ENCODE results near the gene PPP2CA. TPM values are rescaled to one million over a fixed set of nuclear protein-coding genes. Genes with fewer than 3 reads are reported as not detected.

PPP2CA gene
- total RNA-seq (2014; rRNA removed; shearing (Covaris generic)) (184 and 193 TPM in 2 replicates), polyA plus RNA-seq (2016; fragmentation: Nextera tagmentation; extraction: Ambion mirVana) (223 and 249 TPM in 2 replicates)

- peak; percentile 99 for DNase-seq
- H3K36me3 ChIP-seq (ENCODE audit: low read depth): no peaks in the 10 kb centered on the region
- WGBS, 2 experiments (ENCODE audit: low coverage in 1 of 2, low lambda C conversion rate in 2 of 2, missing lambda C conversion rate in 2 of 2): 1% methylated on average over 47 to 59 of the region's 73 CpGs
- H3K27ac ChIP-seq: peak within 1 kb of the TSS; percentile 98
- peak within 1 kb of the TSS; percentile 96 for H3K4me3 ChIP-seq
- H4K20me1 ChIP-seq (ENCODE audit: insufficient read depth): peaks cover 28% of the 10 kb centered on the region
- peaks cover 30% of the 10 kb centered on the region for H3K4me1 ChIP-seq (ENCODE audit: insufficient read depth)
- H3K9me2 ChIP-seq (ENCODE audit: insufficient read depth): no peaks in the 10 kb centered on the region
- H3K4me2 ChIP-seq (ENCODE audit: unreplicated experiment): peak within 1 kb of the TSS; percentile 94
- H3F3A ChIP-seq (ENCODE audit: insufficient read depth): peaks cover 21% of the 10 kb centered on the region
- no peaks in the 10 kb centered on the region for H3K27me3 ChIP-seq (replicated peaks; ENCODE audit: insufficient read depth)
- TF ChIP-seq EZH2 (IDR thresholded peaks at IDR 0.05; ENCODE audit: insufficient read depth, poor library complexity, severe bottlenecking) (no peak), EZH2phosphoT487 (IDR thresholded peaks at IDR 0.05; ENCODE audit: insufficient read depth, low read depth) (no peak)
- H2AFZ ChIP-seq: peak within 1 kb of the TSS; percentile 98
- peaks cover 63% of the 10 kb centered on the region for H3K79me2 ChIP-seq (ENCODE audit: insufficient read depth)
- H3K9ac ChIP-seq: peak within 1 kb of the TSS; percentile 100
- H3K9me3 ChIP-seq (ENCODE audit: low read depth): no peaks in the 10 kb centered on the region
- in situ Hi-C loops (cut with MboI): no loop called here
These were observed at the start of gene PPP2CA for GRCh38 chr5:134225780-134226440. TSS of gene PPP2CA (minus strand) at chr5:134226073. CDS start at chr5:134225861, 212 bp downstream.

- Histone ChIP-seq H3K9ac (no peak overlapping the region), H3K9me3 (ENCODE audit: low read depth) (no peaks in the 10 kb centered on the region), H3K79me2 (ENCODE audit: insufficient read depth) (no peaks in the 10 kb centered on the region), H3K27me3 (replicated peaks; ENCODE audit: insufficient read depth) (no peaks in the 10 kb centered on the region), H3K4me2 (ENCODE audit: unreplicated experiment) (no peak overlapping the region), H3K27ac (no peak overlapping the region), H3K9me2 (ENCODE audit: insufficient read depth) (no peaks in the 10 kb centered on the region), H4K20me1 (ENCODE audit: insufficient read depth) (no peaks in the 10 kb centered on the region), H3K36me3 (ENCODE audit: low read depth) (no peaks in the 10 kb centered on the region), H3K4me3 (no peak overlapping the region), H3K4me1 (ENCODE audit: insufficient read depth) (no peaks in the 10 kb centered on the region), H2AFZ (no peak overlapping the region), H3F3A (ENCODE audit: insufficient read depth) (no peaks in the 10 kb centered on the region)
- TF ChIP-seq EZH2phosphoT487 (IDR thresholded peaks at IDR 0.05; ENCODE audit: insufficient read depth, low read depth): no peak
- no peak for TF ChIP-seq EZH2 (IDR thresholded peaks at IDR 0.05; ENCODE audit: insufficient read depth, poor library complexity, severe bottlenecking)
- DNase-seq: no peak
- in situ Hi-C loops (cut with MboI): no loop called here
- WGBS, 2 experiments (ENCODE audit: low coverage in 1 of 2, low lambda C conversion rate in 2 of 2, missing lambda C conversion rate in 2 of 2): 65 to 74% methylated on average over 3 of the region's 3 CpGs
These were observed 47.9 kb upstream of the PPP2CA start for GRCh38 chr5:134273642-134274395.

- WGBS, 2 experiments (ENCODE audit: low coverage in 1 of 2, low lambda C conversion rate in 2 of 2, missing lambda C conversion rate in 2 of 2): 30 to 50% methylated on average over 1 of the region's 1 CpG
- no peaks in the 10 kb centered on the region for H4K20me1 ChIP-seq (ENCODE audit: insufficient read depth)
- TF ChIP-seq EZH2 (IDR thresholded peaks at IDR 0.05; ENCODE audit: insufficient read depth, poor library complexity, severe bottlenecking) (no peak), EZH2phosphoT487 (IDR thresholded peaks at IDR 0.05; ENCODE audit: insufficient read depth, low read depth) (no peak)
- H3K4me2 ChIP-seq (ENCODE audit: unreplicated experiment): no peak overlapping the region
- no peak overlapping the region for H3K27ac ChIP-seq
- no peaks in the 10 kb centered on the region for H3K9me2 ChIP-seq (ENCODE audit: insufficient read depth)
- 0 out of 2 replicates have a peak, but pooled peaks cover 8% of the 10 kb centered on the region for H3F3A ChIP-seq (ENCODE audit: insufficient read depth)
- no peaks in the 10 kb centered on the region for H3K9me3 ChIP-seq (ENCODE audit: low read depth)
- no peaks in the 10 kb centered on the region for H3K27me3 ChIP-seq (replicated peaks; ENCODE audit: insufficient read depth)
- no peak overlapping the region for H3K4me3 ChIP-seq
- no peaks in the 10 kb centered on the region for H3K4me1 ChIP-seq (ENCODE audit: insufficient read depth)
- in situ Hi-C loops (cut with MboI): no loop called here
- no peaks in the 10 kb centered on the region for H3K79me2 ChIP-seq (ENCODE audit: insufficient read depth)
- H2AFZ ChIP-seq: no peak overlapping the region
- no peak for DNase-seq
- no peaks in the 10 kb centered on the region for H3K36me3 ChIP-seq (ENCODE audit: low read depth)
- H3K9ac ChIP-seq: no peak overlapping the region
These were observed 45.2 kb upstream of the PPP2CA start for GRCh38 chr5:134271059-134271458.

GRCh38 chr5:134268919-134269318, 43.0 kb upstream of the PPP2CA start:
- WGBS, 2 experiments (ENCODE audit: low coverage in 1 of 2, low lambda C conversion rate in 2 of 2, missing lambda C conversion rate in 2 of 2): 85 to 97% methylated on average over 4 of the region's 4 CpGs
- Histone ChIP-seq H3K9me2 (ENCODE audit: insufficient read depth) (no peaks in the 10 kb centered on the region), H4K20me1 (ENCODE audit: insufficient read depth) (no peaks in the 10 kb centered on the region), H3F3A (ENCODE audit: insufficient read depth) (0 out of 2 replicates have a peak, but pooled peaks cover 8% of the 10 kb centered on the region), H3K9me3 (ENCODE audit: low read depth) (no peaks in the 10 kb centered on the region), H3K27ac (no peak overlapping the region), H3K36me3 (ENCODE audit: low read depth) (no peaks in the 10 kb centered on the region), H3K4me1 (ENCODE audit: insufficient read depth) (no peaks in the 10 kb centered on the region), H3K9ac (no peak overlapping the region), H3K27me3 (replicated peaks; ENCODE audit: insufficient read depth) (no peaks in the 10 kb centered on the region), H2AFZ (no peak overlapping the region), H3K79me2 (ENCODE audit: insufficient read depth) (no peaks in the 10 kb centered on the region), H3K4me3 (no peak overlapping the region), H3K4me2 (ENCODE audit: unreplicated experiment) (no peak overlapping the region)
- no peak for DNase-seq
- no peak for TF ChIP-seq EZH2 (IDR thresholded peaks at IDR 0.05; ENCODE audit: insufficient read depth, poor library complexity, severe bottlenecking)
- no peak for TF ChIP-seq EZH2phosphoT487 (IDR thresholded peaks at IDR 0.05; ENCODE audit: insufficient read depth, low read depth)
- in situ Hi-C loops (cut with MboI): no loop called here

Measured in GM23248 (cell line).